Measurements from ENCODE around the gene CBX6.
A peak's percentile ranks its signal among the peaks of the same experiment; 100 is the strongest.

Gene CBX6

GRCh38 chr22:38842512-38843200, 29.4 kb downstream of the CBX6 start:
- Histone ChIP-seq H3K4me3 (ENCODE audit: low read depth, low read length) (peak overlapping the region; percentile 59), H3K4me1 (ENCODE audit: control insufficient read depth, insufficient read depth, low read length) (peaks cover 5% of the 10 kb centered on the region), H3K36me3 (ENCODE audit: control insufficient read depth, insufficient read depth, low read length) (no peaks in the 10 kb centered on the region), H3K9me3 (ENCODE audit: control insufficient read depth, insufficient read depth, low read length) (no peaks in the 10 kb centered on the region), H3K9ac (ENCODE audit: low read depth, low read length) (peak overlapping the region; percentile 47), H3K27me3 (ENCODE audit: control insufficient read depth, insufficient read depth, low read length) (peaks cover 33% of the 10 kb centered on the region)

DNA sequence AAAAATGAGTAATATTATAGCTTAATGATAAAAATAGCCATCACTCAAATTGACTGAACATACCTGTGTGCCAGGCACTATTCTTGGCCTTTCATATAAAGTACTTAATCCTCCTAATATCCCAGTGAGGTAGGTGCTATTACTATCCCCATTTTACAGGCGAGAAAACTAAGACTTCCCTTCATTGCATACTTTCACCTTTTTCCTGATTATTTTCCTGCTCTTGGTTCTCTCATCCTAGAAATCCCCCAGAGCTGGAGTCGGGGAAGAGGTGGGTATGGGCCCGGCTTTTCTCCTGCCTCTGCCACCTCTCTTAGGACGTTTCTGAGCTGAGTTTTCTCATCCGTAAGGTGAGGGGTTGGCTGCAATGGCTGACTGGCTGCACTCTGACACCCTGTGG, 30.4 kb downstream of the CBX6 start:
- H3K36me3 ChIP-seq (ENCODE audit: control insufficient read depth, insufficient read depth, low read length): no peaks in the 10 kb centered on the region
- peaks cover 8% of the 10 kb centered on the region for H3K4me1 ChIP-seq (ENCODE audit: control insufficient read depth, insufficient read depth, low read length)
- H3K9me3 ChIP-seq (ENCODE audit: control insufficient read depth, insufficient read depth, low read length): no peaks in the 10 kb centered on the region
- peaks cover 32% of the 10 kb centered on the region for H3K27me3 ChIP-seq (ENCODE audit: control insufficient read depth, insufficient read depth, low read length)
- H3K4me3 ChIP-seq (ENCODE audit: low read depth, low read length): no peak overlapping the region
- H3K9ac ChIP-seq (ENCODE audit: low read depth, low read length): no peak overlapping the region

DNA sequence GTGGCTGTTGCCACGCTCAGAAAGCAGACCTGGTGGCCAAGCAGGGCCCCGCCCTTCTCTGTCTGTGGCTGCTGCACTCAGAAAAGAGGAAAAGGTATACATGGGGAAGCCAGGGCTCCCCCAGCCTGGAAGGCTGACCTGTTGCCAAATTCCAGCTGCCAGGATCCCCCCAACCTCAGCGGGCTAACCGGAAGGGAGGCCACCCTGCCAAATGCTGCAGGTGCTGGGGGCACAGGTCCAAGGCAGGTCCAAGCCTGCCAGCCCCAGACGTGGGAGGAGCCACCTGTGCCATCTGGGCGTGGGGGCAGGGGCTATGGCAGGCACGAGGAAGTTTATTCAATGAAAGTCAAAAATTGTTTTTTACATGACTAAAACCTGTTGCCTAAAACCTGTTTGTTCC, 30.8 kb downstream of the CBX6 start:
- H3K9ac ChIP-seq (ENCODE audit: low read depth, low read length): no peak overlapping the region
- peaks cover 31% of the 10 kb centered on the region for H3K27me3 ChIP-seq (ENCODE audit: control insufficient read depth, insufficient read depth, low read length)
- peaks cover 10% of the 10 kb centered on the region for H3K4me1 ChIP-seq (ENCODE audit: control insufficient read depth, insufficient read depth, low read length)

GRCh38 chr22:38840129-38840528, 31.9 kb downstream of the CBX6 start:
- Histone ChIP-seq H3K4me3 (ENCODE audit: low read depth, low read length) (no peak overlapping the region), H3K9me3 (ENCODE audit: control insufficient read depth, insufficient read depth, low read length) (no peaks in the 10 kb centered on the region), H3K27me3 (ENCODE audit: control insufficient read depth, insufficient read depth, low read length) (peaks cover 24% of the 10 kb centered on the region), H3K9ac (ENCODE audit: low read depth, low read length) (no peak overlapping the region), H3K4me1 (ENCODE audit: control insufficient read depth, insufficient read depth, low read length) (peaks cover 12% of the 10 kb centered on the region), H3K36me3 (ENCODE audit: control insufficient read depth, insufficient read depth, low read length) (no peaks in the 10 kb centered on the region)

More for the DNA sequence above, 30.8 kb downstream of the CBX6 start:
- Histone ChIP-seq H3K9me3 (ENCODE audit: control insufficient read depth, insufficient read depth, low read length) (no peaks in the 10 kb centered on the region), H3K36me3 (ENCODE audit: control insufficient read depth, insufficient read depth, low read length) (no peaks in the 10 kb centered on the region), H3K4me3 (ENCODE audit: low read depth, low read length) (no peak overlapping the region)

DNA sequence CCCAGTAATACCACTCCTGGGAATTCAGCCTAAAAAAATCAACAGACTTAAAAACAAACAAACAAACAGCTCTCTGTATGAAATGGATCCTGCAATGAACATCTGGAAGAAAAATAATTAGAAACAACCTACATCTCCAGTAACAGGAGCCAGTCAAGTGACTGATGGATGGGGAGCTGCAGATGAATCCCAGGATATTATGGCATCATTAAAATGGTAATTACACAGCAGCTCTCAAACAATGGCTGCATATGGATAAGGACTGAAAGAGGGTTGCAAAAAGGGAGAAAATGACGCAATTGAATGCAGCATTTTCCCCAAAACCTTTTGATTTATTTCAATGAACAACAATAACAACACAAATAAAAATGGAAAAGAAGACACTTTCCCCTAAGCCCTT, 32.3 kb downstream of the CBX6 start:
- Histone ChIP-seq H3K9me3 (ENCODE audit: control insufficient read depth, insufficient read depth, low read length) (no peaks in the 10 kb centered on the region), H3K9ac (ENCODE audit: low read depth, low read length) (no peak overlapping the region), H3K36me3 (ENCODE audit: control insufficient read depth, insufficient read depth, low read length) (no peaks in the 10 kb centered on the region), H3K27me3 (ENCODE audit: control insufficient read depth, insufficient read depth, low read length) (peaks cover 19% of the 10 kb centered on the region), H3K4me3 (ENCODE audit: low read depth, low read length) (no peak overlapping the region), H3K4me1 (ENCODE audit: control insufficient read depth, insufficient read depth, low read length) (peaks cover 12% of the 10 kb centered on the region)

- no peak overlapping the region for H3K4me3 ChIP-seq (ENCODE audit: low read depth, low read length)
- H3K9me3 ChIP-seq (ENCODE audit: control insufficient read depth, insufficient read depth, low read length): no peaks in the 10 kb centered on the region
- peaks cover 12% of the 10 kb centered on the region for H3K4me1 ChIP-seq (ENCODE audit: control insufficient read depth, insufficient read depth, low read length)
- H3K9ac ChIP-seq (ENCODE audit: low read depth, low read length): no peak overlapping the region
- H3K36me3 ChIP-seq (ENCODE audit: control insufficient read depth, insufficient read depth, low read length): no peaks in the 10 kb centered on the region
- peaks cover 10% of the 10 kb centered on the region for H3K27me3 ChIP-seq (ENCODE audit: control insufficient read depth, insufficient read depth, low read length)
Measured at GRCh38 chr22:38837414-38837928, 34.5 kb downstream of the CBX6 start.

DNA sequence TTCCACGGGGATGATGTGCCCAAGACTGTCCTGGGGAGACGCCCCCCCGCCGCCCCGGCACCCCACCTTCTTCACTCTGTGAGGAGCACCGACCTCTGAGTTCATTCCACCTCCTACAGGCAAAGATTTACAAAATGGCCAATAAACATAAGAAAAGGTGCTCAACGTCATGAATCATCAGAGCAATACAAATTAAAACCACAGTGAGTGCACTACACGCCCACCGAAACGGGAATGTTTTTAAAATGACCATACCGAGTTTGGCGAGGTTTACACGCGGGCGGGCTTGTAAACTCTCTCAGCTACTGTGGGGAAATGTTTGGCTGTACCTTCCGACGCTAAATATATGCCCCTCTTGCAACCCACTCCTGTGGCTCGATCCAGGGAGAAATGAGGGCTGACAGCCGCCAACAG, 36.1 kb downstream of the CBX6 start:
- no peaks in the 10 kb centered on the region for H3K36me3 ChIP-seq (ENCODE audit: control insufficient read depth, insufficient read depth, low read length)
- H3K9me3 ChIP-seq (ENCODE audit: control insufficient read depth, insufficient read depth, low read length): no peaks in the 10 kb centered on the region
- H3K9ac ChIP-seq (ENCODE audit: low read depth, low read length): no peak overlapping the region
- H3K4me3 ChIP-seq (ENCODE audit: low read depth, low read length): no peak overlapping the region
- H3K4me1 ChIP-seq (ENCODE audit: control insufficient read depth, insufficient read depth, low read length): peaks cover 12% of the 10 kb centered on the region
- no peaks in the 10 kb centered on the region for H3K27me3 ChIP-seq (ENCODE audit: control insufficient read depth, insufficient read depth, low read length)

- Histone ChIP-seq H3K4me3 (ENCODE audit: low read depth, low read length) (no peak overlapping the region), H3K9ac (ENCODE audit: low read depth, low read length) (no peak overlapping the region), H3K4me1 (ENCODE audit: control insufficient read depth, insufficient read depth, low read length) (peaks cover 11% of the 10 kb centered on the region), H3K27me3 (ENCODE audit: control insufficient read depth, insufficient read depth, low read length) (no peaks in the 10 kb centered on the region), H3K36me3 (ENCODE audit: control insufficient read depth, insufficient read depth, low read length) (no peaks in the 10 kb centered on the region), H3K9me3 (ENCODE audit: control insufficient read depth, insufficient read depth, low read length) (no peaks in the 10 kb centered on the region)
Measured at GRCh38 chr22:38834991-38835390, 37.0 kb downstream of the CBX6 start.

GRCh38 chr22:38834215-38834953, 37.6 kb downstream of the CBX6 start:
- no peaks in the 10 kb centered on the region for H3K36me3 ChIP-seq (ENCODE audit: control insufficient read depth, insufficient read depth, low read length)
- no peak overlapping the region for H3K4me3 ChIP-seq (ENCODE audit: low read depth, low read length)
- peaks cover 7% of the 10 kb centered on the region for H3K4me1 ChIP-seq (ENCODE audit: control insufficient read depth, insufficient read depth, low read length)
- H3K27me3 ChIP-seq (ENCODE audit: control insufficient read depth, insufficient read depth, low read length): no peaks in the 10 kb centered on the region
- no peak overlapping the region for H3K9ac ChIP-seq (ENCODE audit: low read depth, low read length)
- H3K9me3 ChIP-seq (ENCODE audit: control insufficient read depth, insufficient read depth, low read length): no peaks in the 10 kb centered on the region

- Histone ChIP-seq H3K4me3 (ENCODE audit: low read depth, low read length) (no peak overlapping the region), H3K9me3 (ENCODE audit: control insufficient read depth, insufficient read depth, low read length) (no peaks in the 10 kb centered on the region), H3K36me3 (ENCODE audit: control insufficient read depth, insufficient read depth, low read length) (no peaks in the 10 kb centered on the region), H3K4me1 (ENCODE audit: control insufficient read depth, insufficient read depth, low read length) (peaks cover 7% of the 10 kb centered on the region), H3K27me3 (ENCODE audit: control insufficient read depth, insufficient read depth, low read length) (no peaks in the 10 kb centered on the region), H3K9ac (ENCODE audit: low read depth, low read length) (no peak overlapping the region)
Measured at GRCh38 chr22:38833061-38833460, 39.0 kb downstream of the CBX6 start.

- Histone ChIP-seq H3K27me3 (ENCODE audit: control insufficient read depth, insufficient read depth, low read length) (no peaks in the 10 kb centered on the region), H3K9ac (ENCODE audit: low read depth, low read length) (no peak overlapping the region), H3K36me3 (ENCODE audit: control insufficient read depth, insufficient read depth, low read length) (no peaks in the 10 kb centered on the region), H3K9me3 (ENCODE audit: control insufficient read depth, insufficient read depth, low read length) (no peaks in the 10 kb centered on the region), H3K4me1 (ENCODE audit: control insufficient read depth, insufficient read depth, low read length) (peaks cover 5% of the 10 kb centered on the region), H3K4me3 (ENCODE audit: low read depth, low read length) (no peak overlapping the region)
Measured at GRCh38 chr22:38832005-38832978, 39.7 kb downstream of the CBX6 start.

All from iPS-15b (cell line).